Activated CD8-positive, alpha-beta memory T cell treated with anti-CD3 and anti-CD28 coated beads, Interleukin-2, amount 50 U/mL, for 1 hour (primary cell): ENCODE results near the gene ACKR2.
A peak's percentile ranks its signal among the peaks of the same experiment; 100 is the strongest.
"Not testable (repeated sequence)": the region's sequence is repeated elsewhere in the genome, so short reads cannot be mapped to it uniquely, and the experiment has no call there.

Source experiments
- DNase-seq: peaks from one replicate; pipeline ENCODE4 v3.0.0-alpha.2; 2020; ENCODE audit errors: extremely low read depth

ACKR2 gene

GRCh38 chr3:42855547-42856380 is 46.5 kb downstream of the ACKR2 start:
- no peak for DNase-seq

GRCh38 chr3:42856544-42856943 is 47.3 kb downstream of the ACKR2 start:
- DNase-seq: no peak

- no peak for DNase-seq
Observed at GRCh38 chr3:42864321-42864950, 55.2 kb downstream of the ACKR2 start.

- no peak for DNase-seq
Observed at GRCh38 chr3:42865256-42865655, 56.0 kb downstream of the ACKR2 start.

GRCh38 chr3:42867138-42867537 is 57.9 kb downstream of the ACKR2 start:
- DNase-seq: no peak

- DNase-seq: no peak
Observed at GRCh38 chr3:42868841-42869240, 59.6 kb downstream of the ACKR2 start.

- no peak for DNase-seq
Observed at GRCh38 chr3:42871592-42872196, 62.4 kb downstream of the ACKR2 start.

- DNase-seq: no peak
Observed at GRCh38 chr3:42872718-42873117, 63.5 kb downstream of the ACKR2 start.

- no peak for DNase-seq
Observed at GRCh38 chr3:42873221-42873982, 64.2 kb downstream of the ACKR2 start.

GRCh38 chr3:42874749-42875148 is 65.5 kb downstream of the ACKR2 start:
- DNase-seq: no peak

- DNase-seq: no peak
Observed at GRCh38 chr3:42875325-42876151, 66.3 kb downstream of the ACKR2 start, which contains the start of gene CYP8B1. TSS of gene CYP8B1 (minus strand) at chr3:42875879. CDS start at chr3:42875816, 63 bp downstream.

GRCh38 chr3:42876401-42876800 is 67.2 kb downstream of the ACKR2 start:
- DNase-seq: no peak

GRCh38 chr3:42876940-42877720 is 67.9 kb downstream of the ACKR2 start:
- no peak for DNase-seq

- no peak for DNase-seq
Observed at GRCh38 chr3:42877881-42878280, 68.6 kb downstream of the ACKR2 start.

GRCh38 chr3:42880183-42880582 is 70.9 kb downstream of the ACKR2 start:
- DNase-seq: no peak

GRCh38 chr3:42880601-42881451 is 71.6 kb downstream of the ACKR2 start:
- DNase-seq: peak; percentile 79

- DNase-seq: not testable (repeated sequence)
Observed at GRCh38 chr3:42883251-42883930, 74.1 kb downstream of the ACKR2 start.

GRCh38 chr3:42884324-42884723 is 75.1 kb downstream of the ACKR2 start:
- no peak for DNase-seq

GRCh38 chr3:42886294-42886822 is 77.1 kb downstream of the ACKR2 start:
- no peak for DNase-seq
